ENCODE results near the gene PLXNC1. TPM values are rescaled to one million over a fixed set of nuclear protein-coding genes. Genes with fewer than 3 reads are reported as not detected.
A peak's percentile ranks its signal among the peaks of the same experiment; 100 is the strongest.

The PLXNC1 gene
- total and polyA plus RNA-seq, 2 of the 8 experiments (the other 6 are each of a cell fraction or from before 2014, with no cell fraction given) = 0.83 to 2.0 TPM

DNA sequence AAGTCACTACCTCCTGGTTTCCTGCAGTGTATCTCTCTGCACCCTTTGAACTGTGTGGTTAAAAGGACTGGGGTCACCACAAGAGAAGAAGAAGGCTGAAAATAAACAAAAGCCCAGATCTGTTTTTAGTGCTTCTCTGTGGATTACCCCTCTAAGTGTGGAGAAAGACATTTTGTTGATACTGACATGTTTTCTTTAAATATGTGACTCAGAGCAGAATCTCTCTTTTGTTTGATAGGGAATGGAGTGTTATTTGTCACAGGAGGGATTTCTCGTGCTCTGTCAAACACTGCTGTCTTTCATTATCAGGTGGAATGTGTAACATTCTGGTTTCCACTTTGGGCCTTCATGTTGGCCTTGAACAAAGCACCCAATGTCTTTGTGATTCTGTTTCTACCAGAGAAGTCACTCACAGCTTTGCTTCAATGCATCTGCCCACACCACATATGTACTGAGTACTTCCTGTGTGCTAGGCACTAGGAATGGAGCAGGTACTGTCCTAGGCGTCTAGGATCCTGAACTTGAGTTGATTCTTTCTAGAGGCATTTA lies 82.1 kb downstream of the PLXNC1 start:
- no peak for TF ChIP-seq HDAC6 (IDR thresholded peaks at IDR 0.05; ENCODE audit: low read depth, low read length)
- no peak for TF ChIP-seq SAP30 (IDR thresholded peaks at IDR 0.05; ENCODE audit: insufficient read depth, insufficient replicate concordance, low read length)
- TF ChIP-seq, protein P1, sequence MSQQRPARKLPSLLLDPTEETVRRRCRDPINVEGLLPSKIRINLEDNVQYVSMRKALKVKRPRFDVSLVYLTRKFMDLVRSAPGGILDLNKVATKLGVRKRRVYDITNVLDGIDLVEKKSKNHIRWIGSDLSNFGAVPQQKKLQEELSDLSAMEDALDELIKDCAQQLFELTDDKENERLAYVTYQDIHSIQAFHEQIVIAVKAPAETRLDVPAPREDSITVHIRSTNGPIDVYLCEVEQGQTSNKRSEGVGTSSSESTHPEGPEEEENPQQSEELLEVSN (IDR thresholded peaks at IDR 0.05) = no peak
- TF ChIP-seq RAD21 (IDR thresholded peaks at IDR 0.05 in 1 of 2, conservative IDR thresholded peaks at IDR 0.05 in 1 of 2; ENCODE audit: low read depth in 2 of 2, low read length in 2 of 2) = no peak
- no peak for TF ChIP-seq SIN3A (conservative IDR thresholded peaks at IDR 0.05 in 1 of 2, IDR thresholded peaks at IDR 0.05 in 1 of 2; ENCODE audit: low read depth in 1 of 2, low read length in 2 of 2)
- TF ChIP-seq CREB1 (IDR thresholded peaks at IDR 0.05) = no peak
- FAIRE-seq (no peak), DNase-seq (ENCODE audit: low read depth in 1 of 2, low spot score in 2 of 2) (peak in 1 of 2 experiments; percentile 19)
- Histone ChIP-seq H3K4me2 (ENCODE audit: insufficient read depth in 1 of 2, low read depth in 2 of 2, low read length in 2 of 2) (no peak overlapping the region), H2BK20ac (ENCODE audit: low read length) (no peak overlapping the region), H3K56ac (replicated peaks; ENCODE audit: insufficient read length, low read depth, low read length) (no peak overlapping the region), H3K4me1 (replicated peaks in 1 of 4; ENCODE audit: control insufficient read depth in 3 of 4, insufficient read depth in 4 of 4, low read length in 3 of 4) (peaks cover 0 to 11% (median under 1%) of the 10 kb centered on the region in 4 experiments; a peak in 3 of 7 replicates), H3K18ac (ENCODE audit: extremely low read depth, low read length) (no peak overlapping the region), H4K5ac (ENCODE audit: insufficient read length, low read depth, low read length) (no peak overlapping the region), H4K20me1 (replicated peaks in 1 of 2; ENCODE audit: control insufficient read depth in 1 of 2, insufficient read depth in 2 of 2, low read length in 2 of 2) (no peaks in the 10 kb centered on the region), H2AFZ (ENCODE audit: low read length) (no peak overlapping the region), H2BK120ac (replicated peaks; ENCODE audit: low read depth, low read length) (no peak overlapping the region), H3K14ac (ENCODE audit: insufficient read length) (no peak overlapping the region), H3K4me3 (ENCODE audit: extremely low read depth in 1 of 4, insufficient read depth in 2 of 4, low read depth in 3 of 4, low read length in 4 of 4) (no peak overlapping the region), H3K36me3 (ENCODE audit: control insufficient read depth in 2 of 4, insufficient read depth in 4 of 4, low read length in 3 of 4) (no peaks in the 10 kb centered on the region), H2BK5ac (ENCODE audit: low read depth, low read length) (no peak overlapping the region), H2BK15ac (ENCODE audit: low read length) (no peak overlapping the region; the same call in 1 of the 2 replicates), H3K9me3 (ENCODE audit: insufficient read depth in 2 of 2, low read depth in 1 of 2, low read length in 1 of 2) (no peaks in the 10 kb centered on the region), H4K91ac (replicated peaks; ENCODE audit: insufficient read length, low read length) (no peak overlapping the region), H3K79me1 (ENCODE audit: low read depth, low read length) (no peaks in the 10 kb centered on the region), H3K79me2 (ENCODE audit: control insufficient read depth in 1 of 2, insufficient read depth in 2 of 2, low read length in 2 of 2) (no peaks in the 10 kb centered on the region), H2BK12ac (ENCODE audit: low read depth, low read length) (no peak overlapping the region), H3K27me3 (replicated peaks in 1 of 4; ENCODE audit: control insufficient read depth in 3 of 4, extremely low read depth in 1 of 4, insufficient read depth in 3 of 4, low read length in 3 of 4) (no peaks in the 10 kb centered on the region), H4K8ac (ENCODE audit: extremely low read depth, insufficient read depth, low read length) (no peak overlapping the region), H3K4ac (replicated peaks; ENCODE audit: insufficient read length, low read depth, low read length) (no peak overlapping the region), H3K9ac (replicated peaks in 1 of 4; ENCODE audit: extremely low read depth in 1 of 4, low read depth in 3 of 4, low read length in 3 of 4) (no peak overlapping the region), H3K27ac (ENCODE audit: low read depth, low read length) (no peak overlapping the region), H3K23me2 (ENCODE audit: low read depth, low read length) (no peaks in the 10 kb centered on the region), H2AK5ac (ENCODE audit: low read depth, low read length) (no peak overlapping the region), H3K23ac (ENCODE audit: insufficient read length) (no peak overlapping the region)
- ChIA-PET POLR2A (ENCODE audit: partially characterized antibody) (no interaction called here), CTCF (ENCODE audit: partially characterized antibody) (no interaction called here)
- 78% methylated on average over 2 of the region's 2 CpGs; no CpG with 5 or more reads in 1 of the 2 experiments for WGBS, 2 experiments (ENCODE audit: extremely low coverage in 1 of 2, insufficient coverage in 1 of 2, insufficient read length in 1 of 2, insufficient replicate concordance in 2 of 2, low coverage in 1 of 2, low lambda C conversion rate in 2 of 2, missing lambda C conversion rate in 1 of 2)
